WI38 (cell line): ENCODE results near the gene MYOF.

Source experiments
- H3K4me3 ChIP-seq: 2 replicates; pipeline ENCODE4 v1.5.1; 2011; ENCODE audit warnings: low read depth, mild to moderate bottlenecking, control low read depth, low read length
- TF ChIP-seq, protein P1 (sequence below): IDR thresholded peaks from 2 replicates; pipeline ENCODE4 v1.5.1; 2012; ENCODE audit warnings: low read depth, mild to moderate bottlenecking, control low read depth, low read length

The MYOF gene

DNA sequence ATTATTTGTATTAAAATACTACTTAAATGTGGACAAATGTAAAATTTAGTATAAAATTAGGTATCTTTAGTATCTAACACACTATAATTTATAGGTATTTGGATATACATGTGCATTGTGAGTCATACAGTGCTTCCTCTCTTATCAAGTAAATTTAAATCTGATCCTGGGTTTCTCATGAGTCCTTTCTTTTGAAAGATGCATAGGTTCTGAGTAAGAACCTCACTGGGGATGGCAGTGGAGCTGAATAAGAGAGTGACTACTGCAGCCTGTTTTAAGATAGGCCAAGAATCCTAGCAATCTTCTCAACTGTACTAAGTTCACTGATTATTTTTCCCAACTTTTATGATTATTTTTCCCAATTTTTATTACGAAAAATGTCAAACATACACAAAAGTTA is 30.4 kb upstream of the MYOF start:
- TF ChIP-seq, protein P1, sequence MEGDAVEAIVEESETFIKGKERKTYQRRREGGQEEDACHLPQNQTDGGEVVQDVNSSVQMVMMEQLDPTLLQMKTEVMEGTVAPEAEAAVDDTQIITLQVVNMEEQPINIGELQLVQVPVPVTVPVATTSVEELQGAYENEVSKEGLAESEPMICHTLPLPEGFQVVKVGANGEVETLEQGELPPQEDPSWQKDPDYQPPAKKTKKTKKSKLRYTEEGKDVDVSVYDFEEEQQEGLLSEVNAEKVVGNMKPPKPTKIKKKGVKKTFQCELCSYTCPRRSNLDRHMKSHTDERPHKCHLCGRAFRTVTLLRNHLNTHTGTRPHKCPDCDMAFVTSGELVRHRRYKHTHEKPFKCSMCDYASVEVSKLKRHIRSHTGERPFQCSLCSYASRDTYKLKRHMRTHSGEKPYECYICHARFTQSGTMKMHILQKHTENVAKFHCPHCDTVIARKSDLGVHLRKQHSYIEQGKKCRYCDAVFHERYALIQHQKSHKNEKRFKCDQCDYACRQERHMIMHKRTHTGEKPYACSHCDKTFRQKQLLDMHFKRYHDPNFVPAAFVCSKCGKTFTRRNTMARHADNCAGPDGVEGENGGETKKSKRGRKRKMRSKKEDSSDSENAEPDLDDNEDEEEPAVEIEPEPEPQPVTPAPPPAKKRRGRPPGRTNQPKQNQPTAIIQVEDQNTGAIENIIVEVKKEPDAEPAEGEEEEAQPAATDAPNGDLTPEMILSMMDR: no peak
- no peak overlapping the region for H3K4me3 ChIP-seq

DNA sequence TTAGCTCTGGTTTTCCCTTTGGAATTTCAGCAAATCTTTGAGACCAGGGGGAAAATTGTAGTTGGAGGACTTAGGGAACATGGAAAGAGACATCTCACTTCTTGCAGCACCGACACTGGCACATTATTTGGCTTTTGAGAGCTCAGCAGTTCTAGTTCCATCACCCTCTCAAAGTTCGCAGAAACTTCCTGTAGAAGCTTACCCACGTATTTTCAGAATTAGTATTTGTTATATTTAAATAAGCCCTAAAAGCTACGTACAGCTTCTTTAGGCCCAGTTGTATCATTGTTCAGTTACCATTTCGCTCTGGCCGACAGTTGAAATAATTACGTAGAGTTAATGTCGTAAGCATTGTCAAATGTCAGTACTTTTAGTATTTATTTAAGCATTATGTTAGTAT is 27.7 kb upstream of the MYOF start:
- TF ChIP-seq, protein P1: no peak
- H3K4me3 ChIP-seq: no peak overlapping the region

DNA sequence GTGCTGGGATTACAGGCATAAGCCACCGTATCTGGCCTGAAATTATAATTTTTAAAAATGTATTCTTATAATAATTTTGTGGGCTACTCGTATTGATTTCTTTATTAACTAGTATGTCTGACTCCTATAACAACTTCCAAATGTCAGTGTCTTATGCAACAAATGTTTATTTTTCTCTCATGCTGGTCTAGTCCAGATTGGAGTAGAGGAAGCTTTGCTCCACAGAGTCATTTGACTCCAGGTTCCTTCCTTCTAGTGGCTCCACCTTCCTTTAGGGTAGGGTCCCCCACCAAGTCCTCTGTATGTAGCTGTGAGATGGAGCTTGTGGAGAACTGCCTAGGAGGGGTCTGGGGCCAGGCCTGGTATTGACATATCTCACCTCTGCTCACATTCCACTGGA is 22.9 kb upstream of the MYOF start:
- TF ChIP-seq, protein P1: no peak
- no peak overlapping the region for H3K4me3 ChIP-seq

DNA sequence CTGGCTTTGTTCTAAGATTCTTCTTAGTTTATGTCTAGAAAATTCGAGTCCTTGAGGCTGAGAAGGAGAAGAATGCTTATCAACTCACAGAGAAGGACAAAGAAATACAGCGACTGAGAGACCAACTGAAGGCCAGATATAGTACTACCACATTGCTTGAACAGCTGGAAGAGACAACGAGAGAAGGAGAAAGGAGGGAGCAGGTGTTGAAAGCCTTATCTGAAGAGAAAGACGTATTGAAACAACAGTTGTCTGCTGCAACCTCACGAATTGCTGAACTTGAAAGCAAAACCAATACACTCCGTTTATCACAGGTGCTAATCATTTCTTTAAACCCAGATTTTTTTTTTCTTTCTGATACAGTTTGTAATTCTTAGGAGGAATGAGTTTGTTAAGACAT is 20.9 kb upstream of the MYOF start:
- H3K4me3 ChIP-seq: no peak overlapping the region

DNA sequence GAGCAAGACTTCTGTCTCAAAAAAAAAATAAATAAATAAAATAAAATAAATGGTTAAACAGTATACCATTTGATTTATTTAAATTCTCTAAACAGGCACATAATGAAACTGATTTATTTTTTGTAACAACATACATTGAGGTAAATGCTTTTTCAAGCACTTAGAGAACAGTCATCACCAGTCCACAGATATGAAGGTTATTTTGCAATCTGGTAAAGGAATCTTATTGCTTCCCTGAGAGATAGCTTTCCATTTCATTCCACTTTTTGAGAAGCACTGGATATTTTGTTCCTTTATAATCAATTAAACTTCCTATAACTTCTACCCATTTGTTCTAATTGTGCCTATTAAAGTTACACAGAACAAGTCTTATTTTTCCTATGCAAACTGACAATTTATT is 19.5 kb upstream of the MYOF start:
- TF ChIP-seq, protein P1: no peak
- H3K4me3 ChIP-seq: no peak overlapping the region

More for the DNA sequence above, 20.9 kb upstream of the MYOF start:
- TF ChIP-seq, protein P1: no peak

DNA sequence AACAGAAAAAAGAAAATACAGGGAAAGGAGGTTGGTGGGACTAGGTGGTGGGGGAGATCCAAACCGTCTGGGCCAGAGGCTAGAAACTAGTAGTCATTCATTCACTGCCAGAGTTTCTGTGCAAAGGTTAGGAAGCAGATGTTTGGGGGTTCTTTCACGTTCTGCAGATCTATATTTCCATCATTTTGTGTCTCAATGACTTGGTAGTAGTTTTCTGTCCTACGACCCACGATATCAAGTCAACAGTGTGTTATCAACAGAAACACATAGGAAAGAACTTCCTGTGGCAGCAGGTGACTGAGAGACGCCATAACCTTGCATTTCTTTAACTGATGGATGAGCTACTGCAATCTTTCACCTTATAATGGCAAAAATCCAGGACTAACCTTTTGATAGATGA is 16.0 kb upstream of the MYOF start:
- 0 out of 2 replicates have a peak overlapping the region, but pooled peaks have one; percentile 16 for H3K4me3 ChIP-seq
- TF ChIP-seq, protein P1: no peak

DNA sequence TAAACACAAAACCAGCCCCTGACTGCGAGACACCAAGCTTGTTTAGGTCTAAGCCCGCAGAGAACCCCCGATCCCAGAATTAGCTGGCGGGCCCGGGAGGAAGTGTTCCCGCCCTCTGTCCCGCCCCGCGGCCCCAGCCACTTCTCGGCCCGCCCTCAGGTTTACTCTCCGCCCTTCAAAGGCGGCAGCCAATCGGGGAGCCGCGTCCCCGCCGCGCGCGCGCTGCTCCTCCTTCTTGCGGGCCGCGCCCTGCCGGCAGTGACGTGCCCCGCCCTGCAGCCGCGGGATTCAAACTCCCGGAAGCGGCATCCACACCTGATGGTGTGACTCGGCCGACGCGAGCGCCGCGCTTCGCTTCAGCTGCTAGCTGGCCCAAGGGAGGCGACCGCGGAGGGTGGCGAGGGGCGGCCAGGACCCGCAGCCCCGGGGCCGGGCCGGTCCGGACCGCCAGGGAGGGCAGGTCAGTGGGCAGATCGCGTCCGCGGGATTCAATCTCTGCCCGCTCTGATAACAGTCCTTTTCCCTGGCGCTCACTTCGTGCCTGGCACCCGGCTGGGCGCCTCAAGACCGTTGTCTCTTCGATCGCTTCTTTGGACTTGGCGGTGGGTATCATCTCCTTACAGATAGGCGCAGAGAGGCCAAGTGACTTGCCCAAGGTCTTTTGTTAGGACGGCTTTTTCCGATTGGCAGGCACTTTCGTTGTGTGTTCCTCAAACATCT is 14.3 kb upstream of the MYOF start, which contains the start of gene CEP55:
CEP55 (plus strand) TSS at position 291 of the 720 bp plus-strand sequence. CDS start 3,440 bp downstream, outside the sequence.
- TF ChIP-seq, protein P1: no peak
- H3K4me3 ChIP-seq: peak within 1 kb of the TSS; percentile 80
